ENCODE data around the gene TRH. TPM values are rescaled to one million over a fixed set of nuclear protein-coding genes. Genes with fewer than 3 reads are reported as not detected.

TRH gene
- 1.1 TPM for total RNA-seq

- no peak for DNase-seq
Observed at GRCh38 chr3:129974564-129974832, at the start of gene TRH. Gene TRH (plus strand): TSS chr3:129974720. CDS start chr3:129975817, 1,097 bp downstream.

GRCh38 chr3:129927072-129927471 lies 47.4 kb upstream of the TRH start:
- DNase-seq, result no peak

- DNase-seq, result no peak
Observed at GRCh38 chr3:129929383-129929782, 45.1 kb upstream of the TRH start.

- DNase-seq, result no peak
Observed at GRCh38 chr3:129933471-129933870, 41.0 kb upstream of the TRH start.

- DNase-seq, result no peak
Observed at GRCh38 chr3:129934234-129935123, 40.0 kb upstream of the TRH start.

- DNase-seq, result peak; percentile 10
Observed at GRCh38 chr3:129936757-129937156, 37.8 kb upstream of the TRH start.

GRCh38 chr3:129937717-129938116 lies 36.8 kb upstream of the TRH start:
- no peak for DNase-seq

GRCh38 chr3:129938140-129938930 lies 36.2 kb upstream of the TRH start:
- no peak for DNase-seq

- no peak for DNase-seq
Observed at GRCh38 chr3:129940086-129940485, 34.4 kb upstream of the TRH start.

GRCh38 chr3:129942296-129942695 lies 32.2 kb upstream of the TRH start:
- DNase-seq, result peak; percentile 32

GRCh38 chr3:129943020-129943419 lies 31.5 kb upstream of the TRH start:
- DNase-seq, result no peak

GRCh38 chr3:129944709-129945108 lies 29.8 kb upstream of the TRH start:
- DNase-seq, result no peak

- no peak for DNase-seq
Observed at GRCh38 chr3:129947538-129948240, 26.8 kb upstream of the TRH start.

- DNase-seq, result no peak
Observed at GRCh38 chr3:129950318-129951046, 24.0 kb upstream of the TRH start.

- no peak for DNase-seq
Observed at GRCh38 chr3:129952556-129953355, 21.8 kb upstream of the TRH start.

GRCh38 chr3:129953621-129954020 lies 20.9 kb upstream of the TRH start:
- DNase-seq, result no peak

GRCh38 chr3:129954514-129954913 lies 20.0 kb upstream of the TRH start:
- no peak for DNase-seq

GRCh38 chr3:129956936-129957335 lies 17.6 kb upstream of the TRH start:
- DNase-seq, result no peak

GRCh38 chr3:129958755-129959154 lies 15.8 kb upstream of the TRH start:
- DNase-seq, result no peak

- no peak for DNase-seq
Observed at GRCh38 chr3:129961141-129961541, 13.4 kb upstream of the TRH start.

- no peak for DNase-seq
Observed at GRCh38 chr3:129962600-129962999, 11.9 kb upstream of the TRH start.

GRCh38 chr3:129965937-129966336 lies 8.6 kb upstream of the TRH start:
- DNase-seq, result no peak

Measured in occipital lobe (tissue), 2 donors.